ENCODE results near the gene MACROD2.
"Not testable (repeated sequence)": the region's sequence is repeated elsewhere in the genome, so short reads cannot be mapped to it uniquely, and the experiment has no call there.

MACROD2 gene

GRCh38 chr20:15166744-15167143 lies 1171.4 kb downstream of the MACROD2 start:
- DNase-seq (ENCODE audit: low read depth in 2 of 2) = no peak

- DNase-seq (ENCODE audit: low read depth in 2 of 2) = no peak
Observed at GRCh38 chr20:15171016-15171415, 1175.7 kb downstream of the MACROD2 start.

- DNase-seq (ENCODE audit: low read depth in 2 of 2) = no peak
Observed at GRCh38 chr20:15176929-15177328, 1181.6 kb downstream of the MACROD2 start.

- no peak for DNase-seq (ENCODE audit: low read depth in 2 of 2)
Observed at GRCh38 chr20:15178581-15178980, 1183.3 kb downstream of the MACROD2 start.

- no peak for DNase-seq (ENCODE audit: low read depth in 2 of 2)
Observed at GRCh38 chr20:15179381-15179780, 1184.1 kb downstream of the MACROD2 start.

- no peak for DNase-seq (ENCODE audit: low read depth in 2 of 2)
Observed at GRCh38 chr20:15179781-15180180, 1184.5 kb downstream of the MACROD2 start.

GRCh38 chr20:15185322-15185721 lies 1190.0 kb downstream of the MACROD2 start:
- no peak for DNase-seq (ENCODE audit: low read depth in 2 of 2)

- DNase-seq (ENCODE audit: low read depth in 2 of 2) = no peak
Observed at GRCh38 chr20:15185913-15186312, 1190.6 kb downstream of the MACROD2 start.

- DNase-seq (ENCODE audit: low read depth in 2 of 2) = no peak
Observed at GRCh38 chr20:15187612-15188011, 1192.3 kb downstream of the MACROD2 start.

GRCh38 chr20:15188415-15188814 lies 1193.1 kb downstream of the MACROD2 start:
- DNase-seq (ENCODE audit: low read depth in 2 of 2) = no peak

- DNase-seq (ENCODE audit: low read depth in 2 of 2) = no peak
Observed at GRCh38 chr20:15191082-15191723, 1195.9 kb downstream of the MACROD2 start.

- DNase-seq (ENCODE audit: low read depth in 2 of 2) = no peak
Observed at GRCh38 chr20:15195378-15195777, 1200.1 kb downstream of the MACROD2 start.

- DNase-seq (ENCODE audit: low read depth in 2 of 2) = no peak
Observed at GRCh38 chr20:15196547-15197255, 1201.4 kb downstream of the MACROD2 start.

GRCh38 chr20:15198017-15198416 lies 1202.7 kb downstream of the MACROD2 start:
- not testable (repeated sequence) for DNase-seq (ENCODE audit: low read depth in 2 of 2)

GRCh38 chr20:15199698-15200097 lies 1204.4 kb downstream of the MACROD2 start:
- no peak for DNase-seq (ENCODE audit: low read depth in 2 of 2)

GRCh38 chr20:15200147-15200565 lies 1204.8 kb downstream of the MACROD2 start:
- DNase-seq (ENCODE audit: low read depth in 2 of 2) = no peak

- DNase-seq (ENCODE audit: low read depth in 2 of 2) = no peak
Observed at GRCh38 chr20:15201602-15202001, 1206.3 kb downstream of the MACROD2 start.

- DNase-seq (ENCODE audit: low read depth in 2 of 2) = no peak
Observed at GRCh38 chr20:15204234-15204633, 1208.9 kb downstream of the MACROD2 start.

- no peak for DNase-seq (ENCODE audit: low read depth in 2 of 2)
Observed at GRCh38 chr20:15205028-15205427, 1209.7 kb downstream of the MACROD2 start.

- DNase-seq (ENCODE audit: low read depth in 2 of 2) = no peak
Observed at GRCh38 chr20:15205719-15206118, 1210.4 kb downstream of the MACROD2 start.

GRCh38 chr20:15209537-15209936 lies 1214.2 kb downstream of the MACROD2 start:
- DNase-seq (ENCODE audit: low read depth in 2 of 2) = no peak

- DNase-seq (ENCODE audit: low read depth in 2 of 2) = no peak
Observed at GRCh38 chr20:15214051-15214450, 1218.7 kb downstream of the MACROD2 start.

- DNase-seq (ENCODE audit: low read depth in 2 of 2) = no peak
Observed at GRCh38 chr20:15220009-15220656, 1224.8 kb downstream of the MACROD2 start.

Measured in stimulated activated CD8-positive, alpha-beta memory T cell treated with anti-CD3 and anti-CD28 coated beads, Interleukin-2, amount 100 ng/mL, for 1 hour (primary cell).